Transverse colon (tissue), 4 donors: Measurements from ENCODE around the gene TTBK1. TPM values are rescaled to one million over a fixed set of nuclear protein-coding genes. Genes with fewer than 3 reads are reported as not detected.

Source experiments
- DNase-seq: peaks from one replicate; pipeline ENCODE4 v3.0.0-alpha.2; 2019
- H3K27ac ChIP-seq, 4 donors: fragments of 200-600 bp; sonication (generic); 2 replicates each; pipeline ENCODE4 v1.5.1; 2016 to 2018; ENCODE audit warnings: inconsistent platforms in 4 of 4
- H3K27me3 ChIP-seq: fragments of 200-600 bp; sonication (generic); 2 replicates; pipeline ENCODE4 v1.5.1; 2017; ENCODE audit warnings: inconsistent platforms
- H3K36me3 ChIP-seq, 4 donors: fragments of 200-600 bp; sonication (generic); 2 replicates each; pipeline ENCODE4 v1.5.1; 2017 to 2019; ENCODE audit warnings: inconsistent platforms in 4 of 4
- H3K4me1 ChIP-seq, 4 donors: fragments of 200-600 bp; sonication (generic); 2 replicates each; pipeline ENCODE4 v1.5.1; 2017 to 2020; ENCODE audit warnings: inconsistent platforms in 4 of 4
- H3K4me3 ChIP-seq, 4 donors: fragments of 200-600 bp; sonication (generic); 1 replicate in 1 of 4; 2 replicates in 3 of 4; pipeline versions ENCODE4 v1.5.1 to v1.6.1; 2017 to 2019; ENCODE audit warnings: inconsistent platforms in 4 of 4
- H3K9me3 ChIP-seq, 2 donors: fragments of 200-600 bp; sonication (generic); 2 replicates each; pipeline ENCODE4 v1.5.1; 2017 to 2019; ENCODE audit warnings: inconsistent platforms in 2 of 2
- CTCF ChIP-seq, 5 experiments: fragments of 200-600 bp in 3 of 5; fragments of 450-650 bp in 2 of 5; sonication (generic) in 3 of 5; IDR thresholded peaks; 1 replicate in 2 of 5; 2 replicates in 3 of 5; pipeline ENCODE4 v1.5.1; 2016 to 2017; ENCODE audit warnings: antibody characterized with exemption in 5 of 5, inconsistent platforms in 3 of 5, mild to moderate bottlenecking in 2 of 5, moderate library complexity in 1 of 5
- EP300 ChIP-seq: sonication (generic); formaldehyde crosslinking; IDR thresholded peaks from one replicate; pipeline ENCODE4 v1.6.1; 2017; ENCODE audit warnings: antibody characterized with exemption, low read depth
- POLR2A ChIP-seq: fragments of 450-650 bp; IDR thresholded peaks from one replicate; pipeline ENCODE4 v1.6.1; 2016; ENCODE audit warnings: antibody characterized with exemption, mild to moderate bottlenecking, moderate library complexity
- POLR2AphosphoS5 ChIP-seq, 3 donors: sonication (generic); formaldehyde crosslinking; IDR thresholded peaks; one replicate each; pipeline ENCODE4 v1.6.1; 2016; ENCODE audit warnings: antibody characterized with exemption in 3 of 3
- WGBS, 2 donors: methylation state at CpG; one replicate each; pipeline ENCODE4 v1.1.5; 2018; ENCODE audit warnings: low coverage in 1 of 2; 5-methylcytosine and 5-hydroxymethylcytosine counted together
- in situ Hi-C, 4 donors: fragments of 200-750 bp; cut with MboI; loops; one replicate each; pipeline versions ENCODE4 v1.15.0 to v1.15.1; 2017; ENCODE audit warnings: low sequenced_read_pairs in 3 of 4, low pct_ligation_motif_present in 1 of 4, low pct_unique_long_range_greater_than_20kb in 1 of 4
- intact Hi-C: fragments of 100-400 bp; cut with DNase I; formaldehyde crosslinking; loops from one replicate; pipeline ENCODE4 v1.15.1; 2023; ENCODE audit warnings: low total_unique reads
- total RNA-seq, 4 donors: library from RNA; depleted of rRNA; stranded (reverse); fragments of >200 nt; gene quantifications; one replicate each; pipeline ENCODE4 v1.1.0, GENCODE V29; 2016

The TTBK1 gene
- total RNA-seq, 4 donors from 2014 or later: 0.20 to 1.1 (median 0.36) TPM

GRCh38 chr6:43292341-43292740 lies 49.1 kb downstream of the TTBK1 start:
- H3K27me3 ChIP-seq: no peaks in the 10 kb centered on the region
- H3K9me3 ChIP-seq: no peaks in the 10 kb centered on the region
- WGBS, 2 donors: 89 to 100% methylated on average over 6 of the region's 6 CpGs
- intact Hi-C loops (no loop called here), in situ Hi-C loops (no loop called here)
- peaks cover 6 to 34% (median 15%) of the 10 kb centered on the region in 4 donors for H3K4me1 ChIP-seq
- DNase-seq: no peak
- no peaks in the 10 kb centered on the region for H3K36me3 ChIP-seq
- no peak overlapping the region for H3K27ac ChIP-seq
- TF ChIP-seq CTCF (IDR thresholded peaks at IDR 0.05): no peak
- TF ChIP-seq POLR2A: no peak
- no peak for TF ChIP-seq POLR2AphosphoS5 (IDR thresholded peaks at IDR 0.05)
- no peak for TF ChIP-seq EP300
- H3K4me3 ChIP-seq: no peak overlapping the region

DNA sequence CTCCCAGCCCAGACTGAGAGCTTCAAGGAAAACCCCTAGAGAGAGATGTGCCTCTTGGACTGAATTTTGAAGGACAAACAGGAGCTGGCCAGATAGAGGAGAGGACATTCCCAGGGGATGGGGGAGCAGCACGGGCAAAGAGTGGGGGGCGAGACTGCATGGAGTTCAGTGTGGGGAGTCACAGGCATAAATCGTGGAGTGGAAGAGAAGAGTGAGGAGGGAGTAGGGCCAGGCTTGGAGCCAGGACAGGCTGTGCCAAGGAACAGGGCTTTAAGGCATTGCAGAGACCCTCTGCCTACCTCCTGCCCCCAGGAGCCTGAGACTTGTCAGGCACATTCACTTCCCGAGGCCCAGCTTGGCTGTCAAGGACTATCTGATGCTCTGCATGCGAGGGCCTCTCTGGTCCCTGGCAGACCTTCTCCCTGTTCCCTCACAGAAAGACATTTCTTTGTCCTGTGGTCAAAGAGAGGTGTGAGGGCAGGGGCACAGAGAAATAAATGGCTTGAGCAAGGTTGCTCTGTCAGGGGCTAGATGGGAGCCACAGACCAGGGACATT lies 49.6 kb downstream of the TTBK1 start:
- TF ChIP-seq CTCF (IDR thresholded peaks at IDR 0.05): no peak
- TF ChIP-seq POLR2A: no peak
- TF ChIP-seq EP300: no peak
- no peak for TF ChIP-seq POLR2AphosphoS5 (IDR thresholded peaks at IDR 0.05)
- H3K27ac ChIP-seq: no peak overlapping the region
- H3K9me3 ChIP-seq: no peaks in the 10 kb centered on the region
- in situ Hi-C loops (no loop called here), intact Hi-C loops (no loop called here)
- H3K4me1 ChIP-seq: peaks cover 5 to 29% (median 11%) of the 10 kb centered on the region in 4 donors
- H3K27me3 ChIP-seq: no peaks in the 10 kb centered on the region
- no peaks in the 10 kb centered on the region for H3K36me3 ChIP-seq
- WGBS, 2 donors: 77 to 79% methylated on average over 3 to 5 of the region's 5 CpGs
- H3K4me3 ChIP-seq: no peak overlapping the region
- DNase-seq: no peak

GRCh38 chr6:43293698-43294097 lies 50.4 kb downstream of the TTBK1 start:
- Histone ChIP-seq H3K9me3 (no peaks in the 10 kb centered on the region), H3K27me3 (no peaks in the 10 kb centered on the region), H3K27ac (no peak overlapping the region), H3K4me1 (peaks cover 0 to 20% (median 7%) of the 10 kb centered on the region in 4 donors), H3K4me3 (no peak overlapping the region), H3K36me3 (no peaks in the 10 kb centered on the region)
- in situ Hi-C loops (no loop called here), intact Hi-C loops (no loop called here)
- TF ChIP-seq POLR2A (no peak), EP300 (no peak), CTCF (IDR thresholded peaks at IDR 0.05) (no peak), POLR2AphosphoS5 (IDR thresholded peaks at IDR 0.05) (no peak)
- 89 to 100% methylated on average over 3 of the region's 3 CpGs for WGBS, 2 donors
- DNase-seq: no peak

- TF ChIP-seq CTCF (IDR thresholded peaks at IDR 0.05) (no peak), POLR2AphosphoS5 (IDR thresholded peaks at IDR 0.05) (no peak)
- H3K9me3 ChIP-seq: no peaks in the 10 kb centered on the region
- 83 to 91% methylated on average over 3 of the region's 3 CpGs for WGBS, 2 donors
Measured at GRCh38 chr6:43294536-43294935, 51.3 kb downstream of the TTBK1 start.

More at GRCh38 chr6:43294536-43294935, 51.3 kb downstream of the TTBK1 start:
- no peak overlapping the region for H3K27ac ChIP-seq
- no peaks in the 10 kb centered on the region for H3K36me3 ChIP-seq
- no peak overlapping the region for H3K4me3 ChIP-seq
- in situ Hi-C loops: no loop called here
- peaks cover 0 to 17% (median 7%) of the 10 kb centered on the region in 4 donors for H3K4me1 ChIP-seq
- no peak for DNase-seq
- H3K27me3 ChIP-seq: peaks cover 3% of the 10 kb centered on the region
- intact Hi-C loops: no loop called here
